HG03460 (cell line): ENCODE results near the gene VGF.
"Not testable (repeated sequence)": the region's sequence is repeated elsewhere in the genome, so short reads cannot be mapped to it uniquely, and the experiment has no call there.

ENCODE experiments used
- ATAC-seq: cut with Tn5 transposase; IDR thresholded peaks from one replicate; pipeline ENCODE4 v1.9.1; 2021; ENCODE audit not compliant: unreplicated experiment

Gene VGF

GRCh38 chr7:101165075-101165957, at the start of gene VGF:
TSS of gene VGF (minus strand) at chr7:101165569. CDS start at chr7:101164843, 726 bp downstream.
- ATAC-seq, result peak; percentile 51

- ATAC-seq, result no peak
These were observed 46.6 kb upstream of the VGF start for GRCh38 chr7:101212014-101212413.

GRCh38 chr7:101211501-101211900, 46.1 kb upstream of the VGF start:
- no peak for ATAC-seq

- ATAC-seq, result no peak
These were observed 44.8 kb upstream of the VGF start for GRCh38 chr7:101210143-101210542.

- no peak for ATAC-seq
These were observed 43.4 kb upstream of the VGF start for GRCh38 chr7:101208794-101209193.

- ATAC-seq, result no peak
These were observed 42.1 kb upstream of the VGF start for GRCh38 chr7:101207459-101207858.

- ATAC-seq, result no peak
These were observed 41.3 kb upstream of the VGF start for GRCh38 chr7:101206665-101207042.

GRCh38 chr7:101205901-101206664, 40.7 kb upstream of the VGF start:
- ATAC-seq, result no peak

GRCh38 chr7:101203740-101204738, 38.7 kb upstream of the VGF start:
- not testable (repeated sequence) for ATAC-seq

- no peak for ATAC-seq
These were observed 37.2 kb upstream of the VGF start for GRCh38 chr7:101202603-101202918.

- ATAC-seq, result no peak
These were observed 36.6 kb upstream of the VGF start for GRCh38 chr7:101201695-101202602.

- no peak for ATAC-seq
These were observed 35.7 kb upstream of the VGF start, which contains the start of gene MOGAT3 for GRCh38 chr7:101200862-101201599. TSS of gene MOGAT3 (minus strand) at chr7:101201036. CDS start at chr7:101200854, 182 bp downstream.

GRCh38 chr7:101200504-101200861, 35.1 kb upstream of the VGF start:
- ATAC-seq, result no peak

GRCh38 chr7:101199522-101199921, 34.2 kb upstream of the VGF start:
- not testable (repeated sequence) for ATAC-seq

- ATAC-seq, result no peak
These were observed 33.1 kb upstream of the VGF start for GRCh38 chr7:101198476-101198875.

GRCh38 chr7:101197991-101198390, 32.6 kb upstream of the VGF start:
- ATAC-seq, result no peak

GRCh38 chr7:101195884-101196283, 30.5 kb upstream of the VGF start:
- no peak for ATAC-seq

- no peak for ATAC-seq
These were observed 23.7 kb upstream of the VGF start for GRCh38 chr7:101189109-101189508.

- no peak for ATAC-seq
These were observed 21.6 kb upstream of the VGF start for GRCh38 chr7:101186844-101187428.
